Esophagus squamous epithelium (tissue), 4 donors: ENCODE measurements around the gene KCTD12.

Source experiments
- CTCF ChIP-seq, 6 experiments: fragments of 450-650 bp in 4 of 6; fragments of 200-600 bp in 2 of 6; sonication (generic) in 2 of 6; IDR thresholded peaks; one replicate each; pipeline ENCODE4 v1.5.1; 2016 to 2019; ENCODE audit warnings: antibody characterized with exemption in 6 of 6, mild to moderate bottlenecking in 4 of 6, moderate library complexity in 4 of 6
- POLR2A ChIP-seq, 4 donors: fragments of 450-650 bp; IDR thresholded peaks; one replicate each; pipeline ENCODE4 v1.6.1; 2017; ENCODE audit warnings: antibody characterized with exemption in 4 of 4, mild to moderate bottlenecking in 4 of 4, moderate library complexity in 3 of 4

- TF ChIP-seq CTCF (IDR thresholded peaks at IDR 0.05) (no peak), POLR2A (IDR thresholded peaks at IDR 0.05) (no peak)
Measured at GRCh38 chr13:76860706-76861105, 25.5 kb downstream of the KCTD12 start.
